ENCODE results near the gene NGF. TPM values are rescaled to one million over a fixed set of nuclear protein-coding genes. Genes with fewer than 3 reads are reported as not detected.

NGF gene
- total RNA-seq, 4 donors from 2014 or later: 4.5 TPM; not detected in 3

- DNase-seq: no peak
- no peak for TF ChIP-seq EP300 (IDR thresholded peaks at IDR 0.05; ENCODE audit: low read depth)
- TF ChIP-seq POLR2AphosphoS5 (IDR thresholded peaks at IDR 0.05): no peak
- no peak for TF ChIP-seq POLR2A (IDR thresholded peaks at IDR 0.05)
- TF ChIP-seq CTCF (IDR thresholded peaks at IDR 0.05): no peak
- H3K4me1 ChIP-seq: no peaks in the 10 kb centered on the region
- WGBS, 2 donors (ENCODE audit: low coverage in 1 of 2): 80 to 90% methylated on average over 1 to 4 of the region's 4 CpGs
- no peaks in the 10 kb centered on the region for H3K27me3 ChIP-seq
- no peak overlapping the region for H3K27ac ChIP-seq
- no peaks in the 10 kb centered on the region for H3K36me3 ChIP-seq
- H3K4me3 ChIP-seq: no peak overlapping the region
- in situ Hi-C loops (cut with MboI; ENCODE audit: low pct_ligation_motif_present in 1 of 4, low pct_unique_long_range_greater_than_20kb in 1 of 4, low sequenced_read_pairs in 3 of 4): no loop called here
- intact Hi-C loops (cut with DNase I; ENCODE audit: low total_unique reads): no loop called here
- peaks cover 5 to 9% of the 10 kb centered on the region in 2 donors for H3K9me3 ChIP-seq
Observed at GRCh38 chr1:115274467-115274866, 63.6 kb downstream of the NGF start.

- H3K4me3 ChIP-seq: no peak overlapping the region
- no peak for TF ChIP-seq EP300 (IDR thresholded peaks at IDR 0.05; ENCODE audit: low read depth)
- no peak for TF ChIP-seq CTCF (IDR thresholded peaks at IDR 0.05)
- no peak for TF ChIP-seq POLR2AphosphoS5 (IDR thresholded peaks at IDR 0.05)
- no peak for TF ChIP-seq POLR2A (IDR thresholded peaks at IDR 0.05)
- intact Hi-C loops (cut with DNase I; ENCODE audit: low total_unique reads) (no loop called here), in situ Hi-C loops (cut with MboI; ENCODE audit: low pct_ligation_motif_present in 1 of 4, low pct_unique_long_range_greater_than_20kb in 1 of 4, low sequenced_read_pairs in 3 of 4) (no loop called here)
- 85 to 89% methylated on average over 3 to 10 of the region's 10 CpGs for WGBS, 2 donors (ENCODE audit: low coverage in 1 of 2)
- no peak for DNase-seq
- no peaks in the 10 kb centered on the region for H3K36me3 ChIP-seq
- no peak overlapping the region for H3K27ac ChIP-seq
- H3K4me1 ChIP-seq: no peaks in the 10 kb centered on the region
- H3K27me3 ChIP-seq: no peaks in the 10 kb centered on the region
- H3K9me3 ChIP-seq: no peaks in the 10 kb centered on the region
Observed at GRCh38 chr1:115266729-115267421, 71.2 kb downstream of the NGF start.

GRCh38 chr1:115265099-115265498 lies 73.0 kb downstream of the NGF start:
- WGBS, 2 donors (ENCODE audit: low coverage in 1 of 2): 71 to 75% methylated on average over 1 of the region's 1 CpG
- Histone ChIP-seq H3K9me3 (no peaks in the 10 kb centered on the region), H3K27ac (no peak overlapping the region), H3K36me3 (no peaks in the 10 kb centered on the region), H3K27me3 (no peaks in the 10 kb centered on the region), H3K4me1 (no peaks in the 10 kb centered on the region), H3K4me3 (no peak overlapping the region)
- no peak for TF ChIP-seq EP300 (IDR thresholded peaks at IDR 0.05; ENCODE audit: low read depth)
- intact Hi-C loops (cut with DNase I; ENCODE audit: low total_unique reads) (no loop called here), in situ Hi-C loops (cut with MboI; ENCODE audit: low pct_ligation_motif_present in 1 of 4, low pct_unique_long_range_greater_than_20kb in 1 of 4, low sequenced_read_pairs in 3 of 4) (no loop called here)
- DNase-seq: no peak

GRCh38 chr1:115262886-115263285 lies 75.2 kb downstream of the NGF start:
- intact Hi-C loops (cut with DNase I; ENCODE audit: low total_unique reads) (no loop called here), in situ Hi-C loops (cut with MboI; ENCODE audit: low pct_ligation_motif_present in 1 of 4, low pct_unique_long_range_greater_than_20kb in 1 of 4, low sequenced_read_pairs in 3 of 4) (no loop called here)
- Histone ChIP-seq H3K27me3 (no peaks in the 10 kb centered on the region), H3K4me1 (no peaks in the 10 kb centered on the region), H3K4me3 (no peak overlapping the region), H3K36me3 (no peaks in the 10 kb centered on the region), H3K27ac (no peak overlapping the region), H3K9me3 (peaks cover 6 to 7% of the 10 kb centered on the region in 2 donors)
- TF ChIP-seq POLR2AphosphoS5 (IDR thresholded peaks at IDR 0.05) (no peak), EP300 (IDR thresholded peaks at IDR 0.05; ENCODE audit: low read depth) (no peak), POLR2A (IDR thresholded peaks at IDR 0.05) (no peak), CTCF (IDR thresholded peaks at IDR 0.05) (no peak)
- no peak for DNase-seq
- WGBS, 2 donors (ENCODE audit: low coverage in 1 of 2): 53 to 58% methylated on average over 4 of the region's 4 CpGs

GRCh38 chr1:115261496-115261895 lies 76.6 kb downstream of the NGF start:
- TF ChIP-seq POLR2AphosphoS5 (IDR thresholded peaks at IDR 0.05) (no peak), CTCF (IDR thresholded peaks at IDR 0.05) (no peak), EP300 (IDR thresholded peaks at IDR 0.05; ENCODE audit: low read depth) (no peak), POLR2A (IDR thresholded peaks at IDR 0.05) (no peak)
- Histone ChIP-seq H3K36me3 (no peaks in the 10 kb centered on the region), H3K27ac (no peak overlapping the region), H3K4me1 (no peaks in the 10 kb centered on the region), H3K27me3 (no peaks in the 10 kb centered on the region), H3K9me3 (peaks cover 6 to 7% of the 10 kb centered on the region in 2 donors), H3K4me3 (no peak overlapping the region)
- 42 to 71% methylated on average over 1 of the region's 1 CpG for WGBS, 2 donors (ENCODE audit: low coverage in 1 of 2)
- no peak for DNase-seq
- intact Hi-C loops (cut with DNase I; ENCODE audit: low total_unique reads) (no loop called here), in situ Hi-C loops (cut with MboI; ENCODE audit: low pct_ligation_motif_present in 1 of 4, low pct_unique_long_range_greater_than_20kb in 1 of 4, low sequenced_read_pairs in 3 of 4) (no loop called here)

All from transverse colon (tissue), 4 donors.